Activated CD8-positive, alpha-beta memory T cell treated with anti-CD3 and anti-CD28 coated beads, Interleukin-2, amount 10 ng/mL, durations not matched to agents 7 days and 5 days (primary cell): ENCODE results near the gene FBXL13. TPM values are rescaled to one million over a fixed set of nuclear protein-coding genes. Genes with fewer than 3 reads are reported as not detected.
"Not testable (repeated sequence)": the region's sequence is repeated elsewhere in the genome, so short reads cannot be mapped to it uniquely, and the experiment has no call there.

Experiments
- ATAC-seq: fragments of 150-1000 bp; cut with Tn5 transposase; one replicate; pipeline ENCODE4 v1.10.0; 2021; ENCODE audit warnings: moderate library complexity
- CTCF ChIA-PET: fragments of 350-600 bp; sonication (Branson Sonifier 250); formaldehyde crosslinking; loops from one replicate; lab custom pipeline; 2021; ENCODE audit warnings: antibody characterized with exemption; lab: Charles Lee
- DNase-seq: peaks from one replicate; pipeline ENCODE4 v3.0.0-alpha.2; 2020
- H3K27ac Mint-ChIP-seq: one replicate; pipeline ENCODE4 v1.8.0; 2021; ENCODE audit warnings: mild to moderate bottlenecking, mixed read lengths
- H3K27me3 Mint-ChIP-seq: one replicate; pipeline ENCODE4 v1.8.0; 2021; ENCODE audit warnings: mixed read lengths
- H3K36me3 Mint-ChIP-seq: one replicate; pipeline ENCODE4 v1.8.0; 2021; ENCODE audit warnings: mild to moderate bottlenecking, mixed read lengths
- H3K4me1 Mint-ChIP-seq: one replicate; pipeline ENCODE4 v1.8.0; 2021; ENCODE audit warnings: mixed read lengths
- H3K4me3 Mint-ChIP-seq: one replicate; pipeline ENCODE4 v1.8.0; 2021; ENCODE audit warnings: mild to moderate bottlenecking, moderate library complexity, mixed read lengths
- H3K9me3 Mint-ChIP-seq: one replicate; pipeline ENCODE4 v1.8.0; 2022; ENCODE audit warnings: low read depth, mixed read lengths
- total RNA-seq, 2 experiments: library from RNA; stranded (reverse); gene quantifications; one replicate each; pipeline ENCODE4 v1.2.3, GENCODE V29; 2021

FBXL13 gene
- total RNA-seq, 2 experiments from 2014 or later: 0.18 TPM; not detected in 1

DNA sequence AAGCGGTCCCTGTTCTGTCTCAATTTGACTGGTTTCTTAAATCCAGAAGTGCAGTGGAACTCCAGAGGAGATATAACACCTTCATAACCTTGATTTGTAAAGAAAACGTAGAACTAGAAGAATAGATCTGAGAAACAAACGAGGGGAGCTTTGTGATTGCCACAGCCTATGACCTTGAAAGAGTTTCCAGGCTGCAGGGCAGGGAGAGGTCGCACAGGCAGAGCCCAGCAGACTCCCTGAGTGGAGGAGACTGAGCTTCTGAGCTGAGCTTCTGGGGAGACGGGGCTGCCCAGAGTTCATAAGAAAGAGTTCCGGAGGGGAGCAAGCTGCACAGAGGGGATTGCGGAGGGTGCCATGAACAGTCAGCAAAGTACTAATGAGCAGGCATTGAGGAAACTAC is 268.0 kb downstream of the FBXL13 start:
- H3K9me3 Mint-ChIP-seq: peaks cover 2% of the 10 kb centered on the region

DNA sequence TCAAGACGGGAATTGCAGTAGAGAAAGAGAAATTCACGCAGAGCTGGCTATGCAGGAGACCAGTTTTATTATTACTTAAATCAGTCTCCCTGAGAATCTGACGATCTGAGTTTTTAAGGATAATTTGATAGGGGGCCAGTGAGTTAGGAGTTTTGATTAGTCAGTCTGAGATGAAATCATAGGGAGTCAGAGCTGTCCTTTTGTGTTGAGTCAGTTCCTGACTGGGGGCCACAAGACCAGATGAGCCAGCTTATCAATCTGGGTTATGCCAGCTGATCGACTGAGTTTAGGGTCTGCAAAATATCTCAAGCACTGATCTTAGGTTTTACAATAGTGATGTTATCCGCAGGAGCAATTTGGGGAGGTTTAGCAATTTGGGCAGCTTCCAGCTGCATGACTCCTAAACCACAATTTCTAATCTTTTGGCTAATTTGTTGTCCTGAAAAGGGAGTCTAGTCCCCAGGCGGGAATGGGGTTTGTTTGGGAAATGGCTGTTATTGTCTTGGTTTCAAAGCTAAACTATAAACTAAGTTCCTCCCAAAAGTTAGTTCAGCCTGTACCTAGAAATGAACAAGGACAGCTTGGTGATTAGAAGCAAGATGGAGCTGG is 278.5 kb downstream of the FBXL13 start:
- H3K9me3 Mint-ChIP-seq, H3K4me1 Mint-ChIP-seq, ATAC-seq, H3K27ac Mint-ChIP-seq, DNase-seq, H3K27me3 Mint-ChIP-seq, H3K4me3 Mint-ChIP-seq, CTCF ChIA-PET: not testable (repeated sequence)
- peaks cover 19% of the 10 kb centered on the region for H3K36me3 Mint-ChIP-seq

More for the DNA sequence above, 268.0 kb downstream of the FBXL13 start:
- no peak for ATAC-seq
- H3K36me3 Mint-ChIP-seq: peaks cover 1% of the 10 kb centered on the region
- no peaks in the 10 kb centered on the region for H3K27me3 Mint-ChIP-seq
- no peak overlapping the region for H3K4me3 Mint-ChIP-seq
- CTCF ChIA-PET: no interaction called here
- H3K27ac Mint-ChIP-seq: no peak overlapping the region
- no peaks in the 10 kb centered on the region for H3K4me1 Mint-ChIP-seq
- no peak for DNase-seq

DNA sequence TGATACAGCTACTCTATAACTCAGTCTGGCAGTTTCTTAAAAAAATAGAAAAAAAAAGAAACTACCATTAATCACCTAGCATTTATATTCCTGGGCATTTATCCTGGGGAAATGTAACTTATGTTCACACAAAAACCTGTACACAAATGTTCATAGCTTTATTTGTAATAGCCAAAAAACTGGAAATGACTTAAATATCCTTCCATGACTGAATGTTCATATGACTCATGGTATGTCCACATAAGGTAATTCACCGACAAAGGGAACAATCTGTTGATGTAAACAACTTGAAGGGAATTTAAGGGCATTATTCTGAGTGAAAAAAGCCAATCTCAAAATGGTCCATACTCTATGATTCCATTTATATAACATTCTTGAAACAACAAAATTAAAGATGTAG is 280.0 kb downstream of the FBXL13 start:
- H3K36me3 Mint-ChIP-seq: peaks cover 16% of the 10 kb centered on the region
- H3K27me3 Mint-ChIP-seq, H3K4me1 Mint-ChIP-seq, DNase-seq, H3K4me3 Mint-ChIP-seq, CTCF ChIA-PET, H3K9me3 Mint-ChIP-seq, ATAC-seq, H3K27ac Mint-ChIP-seq: not testable (repeated sequence)

DNA sequence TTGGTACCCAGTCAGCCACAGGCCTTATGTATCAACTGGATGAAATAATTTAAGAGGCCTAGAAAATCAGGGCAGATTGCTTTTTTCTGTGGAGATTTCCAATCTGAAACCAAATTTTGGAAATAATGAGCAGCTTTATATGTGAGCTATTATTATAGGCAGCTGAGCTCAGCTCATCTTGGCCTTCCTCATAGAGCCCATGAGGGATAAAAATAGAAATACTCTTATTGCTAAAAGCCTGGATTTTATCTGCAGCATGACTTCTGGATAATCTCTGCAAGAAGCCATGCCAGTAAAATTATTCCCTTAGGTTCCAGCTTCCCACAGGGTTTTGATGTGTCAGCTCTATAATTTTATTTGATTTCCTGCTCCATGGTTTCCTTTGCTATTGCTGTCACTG is 282.8 kb downstream of the FBXL13 start:
- H3K9me3 Mint-ChIP-seq, H3K27ac Mint-ChIP-seq, H3K4me3 Mint-ChIP-seq, H3K4me1 Mint-ChIP-seq, CTCF ChIA-PET, H3K27me3 Mint-ChIP-seq, DNase-seq, ATAC-seq: not testable (repeated sequence)
- H3K36me3 Mint-ChIP-seq: peaks cover 13% of the 10 kb centered on the region

DNA sequence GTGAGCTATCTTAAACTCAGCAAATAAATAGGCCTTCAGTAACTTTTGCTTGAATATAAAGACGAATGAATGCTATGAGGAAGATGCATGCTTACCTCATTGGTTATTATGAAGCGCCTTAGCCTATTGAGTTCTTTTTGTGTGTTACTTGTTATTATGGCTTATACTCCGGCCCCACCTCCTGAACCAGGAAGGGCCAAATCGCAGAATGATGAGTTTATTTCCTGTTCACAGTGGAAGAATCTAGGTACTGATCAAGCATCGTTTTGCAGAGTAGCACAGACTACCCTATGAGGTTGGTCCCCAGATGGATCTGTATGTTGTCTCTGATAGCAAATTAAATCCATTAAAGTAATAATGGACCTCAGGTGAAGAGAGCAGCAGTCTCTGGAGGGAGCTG is 283.2 kb downstream of the FBXL13 start:
- ATAC-seq, H3K9me3 Mint-ChIP-seq, CTCF ChIA-PET: not testable (repeated sequence)

DNA sequence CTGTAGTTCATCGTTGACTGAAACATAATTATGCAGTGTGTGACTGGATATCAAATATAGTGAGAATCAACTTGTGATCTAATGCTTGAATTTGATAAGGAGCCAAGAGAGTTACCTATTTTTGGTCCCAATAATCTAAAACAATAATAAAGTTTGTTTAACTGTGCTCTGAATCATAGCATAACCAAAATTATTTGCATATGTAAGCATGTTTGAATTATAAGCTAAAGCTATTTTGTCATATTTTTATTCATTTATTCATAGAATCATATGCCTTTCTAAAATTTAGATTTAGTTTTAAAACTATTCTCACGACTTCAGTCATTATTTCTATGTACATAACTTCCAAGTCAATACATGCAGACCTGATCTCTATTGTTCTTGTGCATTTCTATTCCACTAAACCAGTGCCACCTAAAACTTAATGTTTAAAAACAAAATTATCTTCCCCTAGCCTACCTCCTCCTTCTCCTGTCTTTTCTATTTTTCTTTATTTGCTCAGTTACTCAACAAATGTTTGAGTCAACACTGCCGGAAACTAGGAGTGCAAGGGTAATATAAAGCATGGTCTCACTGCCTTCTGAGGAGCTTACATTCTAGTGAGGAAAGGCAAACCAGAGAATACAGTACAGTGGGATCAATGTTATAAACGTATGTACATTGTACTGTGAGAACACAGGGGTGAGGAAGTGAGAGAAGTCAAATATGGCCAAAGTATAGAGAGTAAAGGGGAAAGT is 284.1 kb downstream of the FBXL13 start:
- DNase-seq, H3K36me3 Mint-ChIP-seq, CTCF ChIA-PET, H3K4me1 Mint-ChIP-seq, H3K27me3 Mint-ChIP-seq, ATAC-seq, H3K9me3 Mint-ChIP-seq, H3K4me3 Mint-ChIP-seq, H3K27ac Mint-ChIP-seq: not testable (repeated sequence)

More for the DNA sequence above, 283.2 kb downstream of the FBXL13 start:
- H3K27ac Mint-ChIP-seq, H3K4me3 Mint-ChIP-seq, DNase-seq, H3K27me3 Mint-ChIP-seq, H3K4me1 Mint-ChIP-seq: not testable (repeated sequence)
- peaks cover 11% of the 10 kb centered on the region for H3K36me3 Mint-ChIP-seq

DNA sequence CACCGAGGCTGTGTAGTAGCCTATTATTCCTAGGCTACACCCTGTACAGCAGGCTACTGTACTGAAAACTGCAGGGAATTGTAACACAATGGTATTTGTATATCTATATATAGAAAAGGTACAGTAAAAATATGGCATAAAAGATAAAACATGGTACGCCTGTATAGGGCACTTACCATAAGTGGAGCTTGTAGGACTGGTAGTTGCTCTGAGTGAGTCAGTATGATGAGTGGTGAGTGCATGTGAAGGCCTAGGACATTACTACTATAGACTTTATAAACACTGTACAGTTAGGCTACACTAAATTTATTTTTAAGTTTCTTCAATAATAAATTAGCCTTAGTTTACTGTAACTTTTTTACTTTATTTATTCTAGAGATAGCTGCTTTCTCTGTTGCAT is 285.8 kb downstream of the FBXL13 start:
- H3K4me3 Mint-ChIP-seq, H3K9me3 Mint-ChIP-seq, H3K27ac Mint-ChIP-seq, DNase-seq, ATAC-seq, H3K27me3 Mint-ChIP-seq, H3K4me1 Mint-ChIP-seq, CTCF ChIA-PET, H3K36me3 Mint-ChIP-seq: not testable (repeated sequence)

GRCh38 chr7:102780926-102781325 is 293.7 kb downstream of the FBXL13 start:
- ATAC-seq, H3K4me1 Mint-ChIP-seq, H3K4me3 Mint-ChIP-seq, H3K9me3 Mint-ChIP-seq, H3K27me3 Mint-ChIP-seq, DNase-seq, CTCF ChIA-PET, H3K27ac Mint-ChIP-seq: not testable (repeated sequence)
- H3K36me3 Mint-ChIP-seq: peaks cover 12% of the 10 kb centered on the region

- H3K4me1 Mint-ChIP-seq, H3K27me3 Mint-ChIP-seq, H3K9me3 Mint-ChIP-seq, H3K27ac Mint-ChIP-seq, DNase-seq, H3K4me3 Mint-ChIP-seq, CTCF ChIA-PET, ATAC-seq: not testable (repeated sequence)
- peaks cover 15% of the 10 kb centered on the region for H3K36me3 Mint-ChIP-seq
Observed at GRCh38 chr7:102778663-102779062, 295.9 kb downstream of the FBXL13 start.

- CTCF ChIA-PET: interaction anchor here (0.6 kb wide), 1 partner anchor 501 kb away, joined by 3 read pairs; no protein-coding TSS in a partner anchor
- not testable (repeated sequence) for H3K4me1 Mint-ChIP-seq, H3K27ac Mint-ChIP-seq, H3K27me3 Mint-ChIP-seq, DNase-seq, ATAC-seq, H3K9me3 Mint-ChIP-seq, H3K4me3 Mint-ChIP-seq
- peaks cover 17% of the 10 kb centered on the region for H3K36me3 Mint-ChIP-seq
Observed at GRCh38 chr7:102776217-102776616, 298.4 kb downstream of the FBXL13 start.

- CTCF ChIA-PET: not testable (repeated sequence)
Observed at GRCh38 chr7:102770467-102770866, 304.1 kb downstream of the FBXL13 start.

DNA sequence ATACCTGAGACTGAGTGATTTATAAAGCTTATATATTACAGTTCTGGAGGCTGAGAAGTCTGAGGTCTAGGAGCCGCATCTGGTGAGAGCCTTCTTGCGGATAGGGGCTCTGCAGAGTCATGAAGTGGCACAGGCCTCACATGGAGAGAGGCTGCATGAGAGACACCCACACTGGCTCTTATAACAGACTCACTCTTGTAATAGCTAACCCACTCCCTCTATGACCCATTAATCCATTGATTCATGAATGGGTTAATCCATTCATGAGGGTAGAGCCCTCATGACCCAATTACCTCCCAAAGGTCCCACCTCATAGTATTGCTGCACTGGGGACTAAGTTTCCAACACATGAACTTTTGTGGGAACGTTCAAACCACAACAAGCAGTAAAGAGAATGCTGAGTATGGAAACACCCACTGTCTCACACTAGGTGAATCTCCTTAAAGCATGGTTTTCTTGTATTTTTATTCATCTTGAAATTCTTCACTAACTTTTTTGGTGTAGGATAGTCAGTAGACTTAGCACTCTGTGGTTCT is 304.9 kb downstream of the FBXL13 start:
- H3K4me1 Mint-ChIP-seq, H3K4me3 Mint-ChIP-seq, DNase-seq, H3K27ac Mint-ChIP-seq, H3K27me3 Mint-ChIP-seq, H3K36me3 Mint-ChIP-seq, H3K9me3 Mint-ChIP-seq, ATAC-seq, CTCF ChIA-PET: not testable (repeated sequence)

More at GRCh38 chr7:102770467-102770866, 304.1 kb downstream of the FBXL13 start:
- H3K9me3 Mint-ChIP-seq, H3K4me3 Mint-ChIP-seq, H3K4me1 Mint-ChIP-seq, H3K36me3 Mint-ChIP-seq, H3K27ac Mint-ChIP-seq, ATAC-seq, H3K27me3 Mint-ChIP-seq, DNase-seq: not testable (repeated sequence)

GRCh38 chr7:102763295-102763905 is 311.2 kb downstream of the FBXL13 start:
- H3K4me3 Mint-ChIP-seq, H3K27ac Mint-ChIP-seq, ATAC-seq, H3K9me3 Mint-ChIP-seq, H3K36me3 Mint-ChIP-seq, DNase-seq, H3K4me1 Mint-ChIP-seq, CTCF ChIA-PET, H3K27me3 Mint-ChIP-seq: not testable (repeated sequence)
